ENCODE data around the gene DMWD.

DMWD gene

GRCh38 chr19:45770192-45771101 lies 22.2 kb downstream of the DMWD start:
- DNase-seq (ENCODE audit: low read depth in 2 of 2): peak; percentile 83 to 89

DNA sequence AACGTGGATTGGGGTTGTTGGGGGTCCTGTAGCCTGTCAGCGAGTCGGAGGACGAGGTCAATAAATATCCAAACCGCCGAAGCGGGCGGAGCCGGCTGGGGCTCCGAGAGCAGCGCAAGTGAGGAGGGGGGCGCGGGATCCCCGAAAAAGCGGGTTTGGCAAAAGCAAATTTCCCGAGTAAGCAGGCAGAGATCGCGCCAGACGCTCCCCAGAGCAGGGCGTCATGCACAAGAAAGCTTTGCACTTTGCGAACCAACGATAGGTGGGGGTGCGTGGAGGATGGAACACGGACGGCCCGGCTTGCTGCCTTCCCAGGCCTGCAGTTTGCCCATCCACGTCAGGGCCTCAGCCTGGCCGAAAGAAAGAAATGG lies 22.8 kb downstream of the DMWD start:
- peak in 1 of 2 donors; percentile 34 for DNase-seq (ENCODE audit: low read depth in 2 of 2)

- DNase-seq (ENCODE audit: low read depth in 2 of 2): peak; percentile 81 to 88
Observed at GRCh38 chr19:45768984-45769782, 23.5 kb downstream of the DMWD start, which contains the start of gene SIX5. Gene SIX5, minus strand, starts transcription at chr19:45769252. Its CDS starts 408 bp downstream, at chr19:45768844.

GRCh38 chr19:45768655-45768983 lies 24.0 kb downstream of the DMWD start:
- DNase-seq (ENCODE audit: low read depth in 2 of 2): no peak

DNA sequence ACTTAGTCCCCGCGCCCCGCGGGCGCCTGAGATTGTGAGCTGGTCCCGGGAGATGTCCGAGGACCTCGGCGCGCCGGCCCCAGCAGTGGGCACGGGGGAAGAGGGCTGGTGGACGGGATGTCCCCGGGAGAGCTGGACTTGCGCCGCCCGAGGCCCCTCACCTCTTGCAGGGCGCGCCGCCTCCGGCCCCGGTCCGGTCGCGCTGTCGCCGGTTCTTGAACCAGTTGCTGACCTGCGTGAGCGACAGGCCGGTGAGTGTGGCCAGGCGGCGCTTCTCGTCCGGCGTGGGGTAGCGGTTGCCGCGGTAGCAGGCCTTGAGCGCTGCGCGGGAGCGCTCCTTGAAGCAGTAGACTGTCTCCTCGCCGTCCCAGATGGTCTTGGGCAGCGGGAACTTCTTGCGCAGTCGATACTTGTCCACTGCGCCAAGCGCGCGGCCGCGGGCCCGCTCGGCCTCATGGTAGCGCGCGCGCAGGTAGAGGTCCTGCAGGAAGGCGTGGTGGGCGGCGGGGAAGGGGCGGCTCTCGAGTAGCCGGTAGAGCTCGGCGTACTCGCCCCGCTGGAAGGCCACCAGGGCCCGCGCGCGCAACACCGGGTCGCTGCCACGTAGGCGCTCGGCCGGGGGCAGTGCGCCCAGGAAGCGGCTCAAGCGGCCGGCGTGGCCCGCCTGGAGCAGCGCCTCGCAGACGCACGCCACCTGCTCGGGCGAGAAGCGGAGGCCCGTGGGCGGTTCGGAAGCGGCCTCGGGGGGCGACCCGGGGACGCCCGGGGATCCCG lies 24.6 kb downstream of the DMWD start:
- DNase-seq (ENCODE audit: low read depth in 2 of 2): no peak

GRCh38 chr19:45767410-45767880 lies 25.2 kb downstream of the DMWD start:
- no peak for DNase-seq (ENCODE audit: low read depth in 2 of 2)

- no peak for DNase-seq (ENCODE audit: low read depth in 2 of 2)
Observed at GRCh38 chr19:45766869-45767346, 25.7 kb downstream of the DMWD start.

DNA sequence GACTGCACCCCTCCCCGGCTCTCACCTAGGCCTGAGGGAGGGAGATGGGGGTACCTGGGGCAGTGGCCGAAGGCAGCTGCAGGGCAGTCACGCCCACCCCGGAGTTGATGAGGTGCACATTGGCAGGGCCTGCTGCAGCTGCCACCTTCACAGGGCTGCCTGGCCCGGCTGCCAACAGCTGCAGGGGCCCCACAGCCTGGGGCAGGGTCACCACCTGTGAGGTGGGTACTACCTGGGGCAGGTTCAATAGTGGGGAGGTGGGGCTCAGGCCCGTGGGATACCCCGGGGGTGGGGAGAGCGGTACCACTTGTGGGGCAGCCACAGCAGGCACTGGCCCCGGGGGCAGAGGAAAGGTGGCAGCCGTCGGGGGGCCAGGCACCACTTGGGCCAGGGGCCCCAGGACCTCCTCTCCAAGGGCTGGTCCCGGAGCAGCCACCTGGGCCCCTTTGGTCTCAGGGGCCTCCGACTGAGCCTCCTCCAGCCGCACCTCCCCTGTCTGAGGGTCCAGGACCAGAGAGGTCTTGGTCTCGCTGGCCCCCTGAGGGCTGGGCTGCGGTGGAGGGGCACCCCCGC lies 26.3 kb downstream of the DMWD start:
- DNase-seq (ENCODE audit: low read depth in 2 of 2): no peak

- no peak for DNase-seq (ENCODE audit: low read depth in 2 of 2)
Observed at GRCh38 chr19:45765702-45766295, 26.8 kb downstream of the DMWD start.

DNA sequence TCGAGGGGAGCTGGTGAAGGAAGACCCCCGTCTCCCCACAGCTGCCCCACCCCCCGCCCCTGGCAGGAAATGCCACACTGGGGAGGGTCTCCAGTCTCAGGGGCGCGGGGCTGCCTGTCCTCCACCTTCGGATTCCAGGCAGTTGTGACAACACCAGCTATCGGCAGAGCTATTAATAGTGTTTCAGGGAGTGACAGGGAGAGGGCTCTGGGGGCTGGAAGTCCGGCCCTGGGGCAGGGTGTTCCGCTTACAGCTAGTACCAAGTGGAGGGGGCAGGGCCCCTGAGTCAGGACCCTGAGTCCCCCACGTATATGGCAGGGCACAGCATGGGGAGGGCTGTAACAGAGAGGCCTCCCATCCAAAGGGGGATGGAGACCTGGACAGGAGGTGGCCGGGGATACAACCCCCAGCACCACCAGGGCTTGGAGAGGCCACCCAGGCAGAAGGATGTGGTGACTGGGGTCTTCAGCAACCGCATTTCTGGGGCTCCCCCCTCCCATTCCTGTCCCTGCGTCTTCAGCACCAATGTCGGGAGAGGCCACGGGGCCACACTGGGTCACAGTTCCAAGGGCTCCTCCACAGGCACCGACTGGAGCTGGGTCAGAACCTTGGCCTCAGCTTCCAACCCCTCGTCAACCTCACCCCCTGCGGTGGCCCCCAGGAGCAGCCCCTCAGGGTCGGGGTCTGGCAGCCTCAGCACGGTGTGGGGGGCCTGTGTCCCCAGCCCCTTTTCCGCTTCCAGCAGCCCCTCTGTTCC lies 27.5 kb downstream of the DMWD start:
- no peak for DNase-seq (ENCODE audit: low read depth in 2 of 2)

GRCh38 chr19:45764475-45764874 lies 28.2 kb downstream of the DMWD start:
- no peak for DNase-seq (ENCODE audit: low read depth in 2 of 2)

DNA sequence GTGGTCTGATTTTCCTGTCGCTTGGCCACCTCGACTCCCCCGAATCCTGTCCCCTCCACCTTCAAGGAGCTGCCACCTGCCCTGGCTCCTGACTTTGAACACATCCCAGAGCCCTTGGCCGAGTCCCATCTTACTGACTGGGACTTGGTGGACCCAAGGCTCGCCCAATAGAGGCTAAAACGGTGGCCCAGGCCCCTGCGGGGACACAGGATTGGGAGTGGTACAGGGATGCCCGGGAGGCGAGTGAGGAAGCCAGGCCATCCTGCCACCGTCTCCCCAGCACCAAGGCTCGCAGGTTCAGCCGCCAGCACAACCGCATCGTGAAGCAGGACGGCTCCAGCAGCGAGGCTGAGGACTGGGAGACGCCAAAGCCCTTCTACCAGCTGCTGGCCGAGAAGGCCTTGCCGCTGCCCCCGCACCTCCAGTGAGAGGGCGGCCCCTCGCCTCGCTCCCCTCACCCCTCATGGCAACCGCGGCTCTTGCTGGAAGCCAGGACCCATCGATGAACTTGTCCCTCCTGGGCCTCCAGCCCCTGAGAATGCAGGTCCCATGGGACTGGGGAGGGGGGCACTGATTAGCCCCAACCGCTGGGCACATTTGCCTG lies 28.9 kb downstream of the DMWD start:
- no peak for DNase-seq (ENCODE audit: low read depth in 2 of 2)

DNA sequence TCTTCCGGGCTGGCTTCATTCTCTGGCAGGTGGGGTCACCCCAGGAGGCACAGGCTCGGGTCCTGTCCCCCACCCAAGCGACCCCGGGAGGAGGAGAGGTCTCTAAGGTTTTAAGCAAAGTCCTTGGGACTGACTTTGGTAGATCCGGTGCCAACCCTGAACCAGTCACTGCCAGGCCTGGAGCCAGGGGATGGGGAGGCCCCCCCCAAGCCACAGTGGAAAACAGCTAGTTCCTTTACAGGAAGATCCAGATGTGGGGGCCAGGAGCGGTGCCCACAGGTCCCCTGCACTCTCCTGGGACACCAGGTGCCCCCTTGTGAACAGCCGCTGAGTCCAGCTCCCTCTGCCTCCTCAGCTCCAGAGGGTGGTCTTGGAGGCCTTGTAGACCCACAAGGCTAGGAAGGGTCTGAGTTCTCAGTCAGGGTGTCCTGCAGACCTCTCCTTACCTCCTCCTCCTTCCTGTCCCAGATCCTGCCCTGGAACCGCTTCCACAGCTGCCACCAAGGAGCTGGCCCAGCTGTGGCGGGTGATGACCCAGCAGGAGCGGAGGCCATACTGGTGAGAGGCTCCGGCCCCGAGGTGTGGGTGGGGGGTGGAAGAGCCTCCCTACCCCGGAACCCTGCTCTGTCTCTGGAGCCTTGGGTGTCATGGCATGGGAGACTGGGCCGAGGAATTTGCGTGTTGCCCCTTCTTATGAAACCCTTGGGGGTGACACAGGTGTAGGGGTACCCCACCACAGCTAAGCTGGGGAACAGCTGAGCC lies 29.6 kb downstream of the DMWD start:
- no peak for DNase-seq (ENCODE audit: low read depth in 2 of 2)

GRCh38 chr19:45761714-45762113 lies 30.9 kb downstream of the DMWD start:
- no peak for DNase-seq (ENCODE audit: low read depth in 2 of 2)

GRCh38 chr19:45758921-45759320 lies 33.7 kb downstream of the DMWD start:
- DNase-seq (ENCODE audit: low read depth in 2 of 2): no peak

GRCh38 chr19:45757695-45758094 lies 35.0 kb downstream of the DMWD start:
- no peak for DNase-seq (ENCODE audit: low read depth in 2 of 2)

GRCh38 chr19:45754323-45754722 lies 38.3 kb downstream of the DMWD start:
- DNase-seq (ENCODE audit: low read depth in 2 of 2): no peak

DNA sequence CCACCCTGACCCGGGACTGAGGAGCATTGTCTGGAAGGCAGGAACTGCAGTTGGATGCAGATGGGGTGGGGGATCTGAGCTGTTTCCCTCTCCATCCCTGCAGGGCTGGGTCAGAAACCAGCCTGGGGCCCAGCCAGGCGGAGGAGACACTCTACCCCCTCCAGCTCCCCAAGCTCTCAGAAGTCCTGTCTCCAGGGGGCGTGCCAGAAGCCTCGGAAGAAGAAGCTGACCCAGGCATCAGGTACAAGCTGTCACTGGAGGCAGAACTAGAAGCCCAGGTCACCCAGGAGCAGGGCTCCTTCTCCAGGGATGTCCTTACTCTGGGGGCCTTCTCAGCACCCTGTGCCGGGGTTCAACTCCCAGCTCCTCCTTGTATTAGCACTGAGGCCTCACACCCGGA lies 39.1 kb downstream of the DMWD start:
- no peak for DNase-seq (ENCODE audit: low read depth in 2 of 2)

DNA sequence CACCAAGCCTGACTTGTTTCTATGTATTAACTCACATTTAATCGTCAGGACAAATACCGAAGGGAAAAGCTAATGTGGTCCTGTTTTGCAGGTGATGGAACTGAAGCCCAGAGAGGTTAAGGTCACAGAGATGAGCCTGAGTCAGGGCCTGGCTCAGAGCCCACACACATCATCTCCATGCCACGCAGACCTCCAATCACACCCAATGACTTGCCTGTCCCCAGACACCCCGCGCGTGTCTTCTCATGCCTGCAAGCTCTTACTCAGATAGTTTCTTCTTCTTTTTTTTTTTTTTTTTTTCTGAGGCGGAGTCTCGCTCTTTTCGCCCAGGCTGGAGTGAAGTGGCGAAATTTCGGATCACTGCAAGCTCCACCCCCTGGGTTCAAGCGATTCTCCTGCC lies 40.0 kb downstream of the DMWD start:
- DNase-seq (ENCODE audit: low read depth in 2 of 2): no peak
